GM20000 (cell line): ENCODE measurements around the gene CPVL.

Experiments
- DNase-seq: peaks from one replicate; pipeline ENCODE4 v3.0.0; 2012; ENCODE audit warnings: low spot score
- CTCF ChIP-seq: IDR thresholded peaks from 2 replicates; pipeline ENCODE4 v1.5.1; 2012; ENCODE audit warnings: mild to moderate bottlenecking, control low read depth; ENCODE audit errors: extremely low read depth, missing control alignments

The CPVL gene

GRCh38 chr7:28977881-28978280, 168.5 kb downstream of the CPVL start:
- DNase-seq: no peak
- TF ChIP-seq CTCF: no peak

GRCh38 chr7:28976022-28976421, 170.3 kb downstream of the CPVL start:
- TF ChIP-seq CTCF: no peak
- DNase-seq: no peak

GRCh38 chr7:28973591-28973990, 172.7 kb downstream of the CPVL start:
- no peak for TF ChIP-seq CTCF
- no peak for DNase-seq

- TF ChIP-seq CTCF: no peak
These were observed 182.3 kb downstream of the CPVL start for GRCh38 chr7:28964056-28964455.

GRCh38 chr7:28961972-28962371, 184.4 kb downstream of the CPVL start:
- DNase-seq: no peak
- no peak for TF ChIP-seq CTCF

More at GRCh38 chr7:28964056-28964455, 182.3 kb downstream of the CPVL start:
- no peak for DNase-seq

GRCh38 chr7:28960071-28960840, 186.1 kb downstream of the CPVL start:
- DNase-seq: no peak
- TF ChIP-seq CTCF: no peak

GRCh38 chr7:28958980-28959347, 187.4 kb downstream of the CPVL start:
- DNase-seq: no peak
- TF ChIP-seq CTCF: no peak
